Glutamatergic neuron (in vitro differentiated cells): ENCODE results near the gene SKA2. TPM values are rescaled to one million over a fixed set of nuclear protein-coding genes. Genes with fewer than 3 reads are reported as not detected.

Source experiments
- DNase-seq: peaks from one replicate; pipeline ENCODE4 v3.0.0; 2022
- H3K27ac Mint-ChIP-seq: one replicate; pipeline ENCODE4 v1.8.0; 2020; ENCODE audit warnings: mild to moderate bottlenecking, mixed read lengths, inconsistent platforms; ENCODE audit not compliant: unreplicated experiment
- H3K27me3 Mint-ChIP-seq: one replicate; pipeline ENCODE4 v1.8.0; 2020; ENCODE audit warnings: mild to moderate bottlenecking, moderate library complexity, mixed read lengths, inconsistent platforms; ENCODE audit not compliant: unreplicated experiment
- H3K36me3 Mint-ChIP-seq: one replicate; pipeline ENCODE4 v1.8.0; 2020; ENCODE audit warnings: mild to moderate bottlenecking, mixed read lengths, inconsistent platforms; ENCODE audit not compliant: unreplicated experiment
- H3K4me1 Mint-ChIP-seq: one replicate; pipeline ENCODE4 v1.8.0; 2020; ENCODE audit warnings: mild to moderate bottlenecking, low read depth, mixed read lengths, inconsistent platforms; ENCODE audit not compliant: unreplicated experiment
- H3K4me3 Mint-ChIP-seq: one replicate; pipeline ENCODE4 v1.8.0; 2020; ENCODE audit warnings: mild to moderate bottlenecking, mixed read lengths, inconsistent platforms; ENCODE audit not compliant: unreplicated experiment
- H3K9me3 Mint-ChIP-seq: one replicate; pipeline ENCODE4 v1.8.0; 2020; ENCODE audit warnings: mild to moderate bottlenecking, moderate library complexity, mixed read lengths, inconsistent platforms; ENCODE audit not compliant: unreplicated experiment
- CTCF ChIP-seq: fragments of 200-600 bp; sonication (generic); IDR thresholded peaks from one replicate; pipeline ENCODE4 v1.5.0; 2021; ENCODE audit not compliant: partially characterized antibody, unreplicated experiment
- total RNA-seq: library from RNA; stranded (reverse); fragmentation: NEBNext Ultra II Directional; extraction: Animal tissue kit (Norgen Biotek cat#: 25700); gene quantifications from one replicate; pipeline ENCODE4 v1.2.1, GENCODE V29; 2021; ENCODE audit not compliant: unreplicated experiment

Gene SKA2
- total RNA-seq, 1 donor from 2014 or later, result 65.9 TPM

DNA sequence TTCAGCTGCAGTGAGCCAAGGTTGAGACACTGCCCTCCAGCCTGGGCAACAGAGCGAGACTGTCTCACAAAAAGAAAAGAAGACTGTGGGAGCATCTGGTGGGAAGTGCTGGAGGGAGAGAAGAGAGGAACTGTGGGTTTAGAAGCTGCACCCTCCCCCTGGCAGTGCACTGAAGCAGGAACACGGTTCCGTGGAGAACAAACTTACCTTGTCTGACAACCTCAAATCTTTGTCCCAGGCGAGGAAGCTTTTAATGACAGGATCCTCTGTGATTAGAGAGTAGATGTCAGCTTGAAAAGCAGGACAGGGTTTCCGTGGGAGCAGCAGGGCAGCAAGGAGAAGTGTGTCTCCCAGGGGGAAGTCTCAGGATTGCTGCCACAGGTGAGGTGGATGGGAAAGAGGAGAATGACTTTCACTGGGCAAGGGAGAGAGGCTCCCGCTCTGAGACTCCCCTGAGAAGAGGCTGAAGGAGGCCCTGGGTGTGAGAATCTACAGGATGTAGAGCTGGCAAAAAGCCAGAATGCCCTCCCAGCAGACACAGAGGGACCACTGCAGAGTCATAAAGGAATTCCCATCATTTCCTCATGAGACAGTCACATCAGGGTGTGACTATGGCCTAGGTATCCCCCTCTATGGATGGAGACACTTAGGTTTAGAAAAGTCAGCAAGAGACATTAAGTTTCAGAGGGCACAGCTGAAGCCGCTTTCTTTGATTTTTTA, 23.4 kb upstream of the SKA2 start:
- H3K27ac Mint-ChIP-seq, result no peak overlapping the region
- peaks cover 9% of the 10 kb centered on the region for H3K36me3 Mint-ChIP-seq
- H3K27me3 Mint-ChIP-seq, result peaks cover 8% of the 10 kb centered on the region
- no peaks in the 10 kb centered on the region for H3K4me1 Mint-ChIP-seq
- H3K4me3 Mint-ChIP-seq, result no peak overlapping the region
- no peak for TF ChIP-seq CTCF
- peaks cover 5% of the 10 kb centered on the region for H3K9me3 Mint-ChIP-seq
- no peak for DNase-seq

- no peak overlapping the region for H3K27ac Mint-ChIP-seq
- no peak for TF ChIP-seq CTCF
- H3K36me3 Mint-ChIP-seq, result peaks cover 9% of the 10 kb centered on the region
- peaks cover 5% of the 10 kb centered on the region for H3K9me3 Mint-ChIP-seq
- H3K27me3 Mint-ChIP-seq, result peaks cover 8% of the 10 kb centered on the region
- H3K4me3 Mint-ChIP-seq, result no peak overlapping the region
- H3K4me1 Mint-ChIP-seq, result no peaks in the 10 kb centered on the region
- no peak for DNase-seq
Observed at GRCh38 chr17:59175076-59175475, 20.1 kb upstream of the SKA2 start.

DNA sequence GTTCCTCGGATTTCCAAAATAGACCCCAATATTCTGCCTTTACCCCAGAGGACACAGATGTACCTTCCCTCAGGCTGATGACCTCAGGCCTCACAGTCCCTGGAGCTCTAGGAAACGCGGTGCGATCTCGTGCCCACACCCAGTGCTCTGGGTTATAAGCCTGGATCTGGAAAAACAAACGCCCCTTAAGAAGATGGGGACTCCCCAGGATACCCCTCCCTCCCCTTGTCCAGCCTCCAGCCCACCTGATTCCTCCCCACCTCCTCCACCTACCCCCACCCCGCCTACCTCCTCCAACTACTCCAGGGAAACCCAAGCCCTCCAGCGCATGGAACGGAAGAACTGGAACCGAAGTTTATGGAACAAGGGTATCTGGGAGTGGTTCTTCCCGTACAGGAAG, 19.7 kb upstream of the SKA2 start:
- peaks cover 8% of the 10 kb centered on the region for H3K27me3 Mint-ChIP-seq
- H3K4me1 Mint-ChIP-seq, result no peaks in the 10 kb centered on the region
- H3K27ac Mint-ChIP-seq, result no peak overlapping the region
- no peak for DNase-seq
- TF ChIP-seq CTCF, result no peak
- peaks cover 9% of the 10 kb centered on the region for H3K36me3 Mint-ChIP-seq
- H3K4me3 Mint-ChIP-seq, result no peak overlapping the region
- peaks cover 5% of the 10 kb centered on the region for H3K9me3 Mint-ChIP-seq

DNA sequence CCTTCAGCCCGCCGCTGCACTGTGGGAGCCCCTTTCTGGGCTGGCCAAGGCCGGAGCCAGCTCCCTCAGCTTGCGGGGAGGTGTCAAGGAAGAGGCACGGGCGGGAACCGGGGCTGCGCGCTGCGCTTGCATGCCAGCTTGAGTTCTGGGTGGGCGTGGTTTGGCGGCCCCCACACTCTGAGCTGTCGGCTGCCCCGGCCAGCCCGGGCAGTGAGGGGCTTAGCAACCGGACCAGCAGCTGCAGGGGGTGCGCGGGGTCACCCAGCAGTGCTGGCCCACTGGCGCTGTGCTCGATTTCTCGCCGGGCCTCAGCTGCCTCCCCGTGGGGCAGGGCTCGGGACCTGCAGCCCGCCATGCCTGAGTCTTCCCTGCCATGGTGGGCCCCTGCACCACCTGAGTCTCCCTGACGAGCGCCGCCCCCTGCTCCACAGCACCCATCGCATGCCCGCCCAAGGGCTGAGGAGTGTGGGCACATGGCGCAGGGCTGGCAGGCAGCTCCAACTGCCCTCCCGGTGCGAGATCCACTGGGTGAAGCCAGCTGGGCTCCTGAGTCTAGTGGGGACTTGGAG, 17.5 kb upstream of the SKA2 start:
- Mint-ChIP-seq H3K4me3 (no peak overlapping the region), H3K27ac (no peak overlapping the region), H3K36me3 (peaks cover 9% of the 10 kb centered on the region), H3K27me3 (peaks cover 5% of the 10 kb centered on the region), H3K4me1 (no peaks in the 10 kb centered on the region), H3K9me3 (peaks cover 5% of the 10 kb centered on the region)
- DNase-seq, result no peak
- TF ChIP-seq CTCF, result no peak

GRCh38 chr17:59167571-59168001, 12.6 kb upstream of the SKA2 start:
- Mint-ChIP-seq H3K36me3 (no peaks in the 10 kb centered on the region), H3K9me3 (no peaks in the 10 kb centered on the region), H3K27me3 (no peaks in the 10 kb centered on the region), H3K4me3 (no peak overlapping the region), H3K4me1 (no peaks in the 10 kb centered on the region), H3K27ac (no peak overlapping the region)
- no peak for TF ChIP-seq CTCF
- DNase-seq, result no peak
